ENCODE data around the gene GALNT15.

The GALNT15 gene

GRCh38 chr3:16255726-16256125 lies 81.2 kb downstream of the GALNT15 start:
- H3K27me3 Mint-ChIP-seq = no peaks in the 10 kb centered on the region
- peaks cover 3% of the 10 kb centered on the region for H3K36me3 Mint-ChIP-seq (ENCODE audit: insufficient read depth)
- H3K9me3 Mint-ChIP-seq = no peaks in the 10 kb centered on the region
- H3K4me1 Mint-ChIP-seq = peaks cover 5% of the 10 kb centered on the region
- no peak overlapping the region for H3K4me3 Mint-ChIP-seq
- ATAC-seq (replicated peaks; ENCODE audit: extremely low read depth, poor library complexity, severe bottlenecking) (no peak), DNase-seq (ENCODE audit: low spot score in 2 of 2) (no peak)
- no peak overlapping the region for H3K27ac Mint-ChIP-seq (ENCODE audit: low read depth)

DNA sequence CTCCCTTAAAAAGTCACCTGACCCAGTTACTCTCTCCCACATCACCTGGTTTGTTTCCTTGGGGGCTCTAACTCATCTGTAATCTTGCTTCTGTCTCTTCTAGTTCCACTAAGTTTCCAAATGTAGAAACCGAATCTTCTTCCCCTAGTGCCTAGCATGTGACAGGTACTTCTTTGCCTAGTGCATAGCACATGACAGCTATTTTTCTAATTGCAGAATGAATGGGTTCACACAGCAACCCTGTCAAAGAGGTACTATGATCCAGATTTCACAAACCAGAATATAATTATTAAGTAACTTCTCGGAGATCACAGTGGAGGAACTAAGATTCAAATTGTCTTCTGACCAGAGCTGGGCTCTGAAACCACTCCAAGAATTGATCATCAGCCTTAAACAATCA lies 82.8 kb downstream of the GALNT15 start:
- Mint-ChIP-seq H3K9me3 (no peaks in the 10 kb centered on the region), H3K4me1 (peaks cover 5% of the 10 kb centered on the region), H3K27me3 (no peaks in the 10 kb centered on the region), H3K4me3 (no peak overlapping the region), H3K36me3 (ENCODE audit: insufficient read depth) (peaks cover 6% of the 10 kb centered on the region), H3K27ac (ENCODE audit: low read depth) (no peak overlapping the region)
- no peak for ATAC-seq (replicated peaks; ENCODE audit: extremely low read depth, poor library complexity, severe bottlenecking)
- no peak for DNase-seq (ENCODE audit: low spot score in 2 of 2)

- H3K4me3 Mint-ChIP-seq = no peak overlapping the region
- ATAC-seq (replicated peaks; ENCODE audit: extremely low read depth, poor library complexity, severe bottlenecking) (no peak), DNase-seq (ENCODE audit: low spot score in 2 of 2) (no peak)
- H3K27me3 Mint-ChIP-seq = no peaks in the 10 kb centered on the region
- H3K4me1 Mint-ChIP-seq = peaks cover 5% of the 10 kb centered on the region
- H3K9me3 Mint-ChIP-seq = no peaks in the 10 kb centered on the region
- H3K27ac Mint-ChIP-seq (ENCODE audit: low read depth) = no peak overlapping the region
- peaks cover 6% of the 10 kb centered on the region for H3K36me3 Mint-ChIP-seq (ENCODE audit: insufficient read depth)
These were observed 83.7 kb downstream of the GALNT15 start for GRCh38 chr3:16258177-16258576.

DNA sequence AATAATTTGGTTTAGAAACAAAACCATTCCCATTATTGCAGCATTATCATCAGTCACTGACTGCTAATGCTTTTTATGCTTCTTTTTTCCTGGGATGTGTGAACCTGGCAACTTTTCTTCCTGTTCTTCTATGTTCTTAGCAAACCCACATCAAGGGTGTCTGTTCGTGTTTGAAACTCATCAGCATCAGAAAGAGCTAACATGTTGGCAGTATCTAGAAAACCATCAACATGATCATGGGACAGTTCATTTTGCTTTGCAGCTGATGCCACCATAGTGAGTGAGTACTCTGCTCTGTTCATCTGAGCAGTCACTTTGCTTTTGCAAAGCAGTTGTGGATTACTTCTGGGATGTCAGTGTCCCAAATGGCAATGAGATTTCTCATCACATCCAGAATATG lies 84.4 kb downstream of the GALNT15 start:
- no peak overlapping the region for H3K27ac Mint-ChIP-seq (ENCODE audit: low read depth)
- no peak overlapping the region for H3K4me3 Mint-ChIP-seq
- ATAC-seq (replicated peaks; ENCODE audit: extremely low read depth, poor library complexity, severe bottlenecking) (no peak), DNase-seq (ENCODE audit: low spot score in 2 of 2) (no peak)
- peaks cover 7% of the 10 kb centered on the region for H3K4me1 Mint-ChIP-seq
- H3K27me3 Mint-ChIP-seq = no peaks in the 10 kb centered on the region
- H3K9me3 Mint-ChIP-seq = no peaks in the 10 kb centered on the region
- peaks cover 6% of the 10 kb centered on the region for H3K36me3 Mint-ChIP-seq (ENCODE audit: insufficient read depth)

GRCh38 chr3:16260046-16260445 lies 85.6 kb downstream of the GALNT15 start:
- peaks cover 13% of the 10 kb centered on the region for H3K36me3 Mint-ChIP-seq (ENCODE audit: insufficient read depth)
- H3K27ac Mint-ChIP-seq (ENCODE audit: low read depth) = no peak overlapping the region
- DNase-seq (ENCODE audit: low spot score in 2 of 2) = no peak
- H3K27me3 Mint-ChIP-seq = no peaks in the 10 kb centered on the region
- ATAC-seq (replicated peaks; ENCODE audit: extremely low read depth, poor library complexity, severe bottlenecking) = no peak
- H3K4me3 Mint-ChIP-seq = no peak overlapping the region
- H3K9me3 Mint-ChIP-seq = no peaks in the 10 kb centered on the region
- peaks cover 12% of the 10 kb centered on the region for H3K4me1 Mint-ChIP-seq

DNA sequence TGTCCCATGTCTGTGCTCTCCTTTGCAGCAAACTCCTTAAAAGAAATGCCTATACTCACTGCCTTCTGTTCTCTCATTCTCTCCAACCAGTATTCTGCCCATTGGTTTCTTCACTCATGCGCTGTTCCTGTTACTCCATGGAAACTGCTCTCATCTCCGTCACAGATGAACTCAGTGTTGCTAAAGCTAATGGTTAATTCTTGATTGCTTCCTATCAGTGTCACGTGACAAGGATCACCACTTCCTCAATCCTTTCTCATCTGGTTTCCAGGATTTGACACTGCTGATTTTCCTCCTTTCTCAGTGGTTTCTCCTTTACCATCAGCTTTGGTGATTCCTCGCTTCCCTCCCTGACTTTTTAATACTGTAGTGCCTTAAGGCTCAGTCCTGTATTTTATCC lies 87.7 kb downstream of the GALNT15 start:
- peaks cover 14% of the 10 kb centered on the region for H3K4me1 Mint-ChIP-seq
- no peak overlapping the region for H3K27ac Mint-ChIP-seq (ENCODE audit: low read depth)
- no peak overlapping the region for H3K4me3 Mint-ChIP-seq
- H3K9me3 Mint-ChIP-seq = no peaks in the 10 kb centered on the region
- H3K27me3 Mint-ChIP-seq = no peaks in the 10 kb centered on the region
- ATAC-seq (replicated peaks; ENCODE audit: extremely low read depth, poor library complexity, severe bottlenecking) = no peak
- peaks cover 15% of the 10 kb centered on the region for H3K36me3 Mint-ChIP-seq (ENCODE audit: insufficient read depth)
- no peak for DNase-seq (ENCODE audit: low spot score in 2 of 2)

- ATAC-seq (replicated peaks; ENCODE audit: extremely low read depth, poor library complexity, severe bottlenecking) (no peak), DNase-seq (ENCODE audit: low spot score in 2 of 2) (no peak)
- H3K27me3 Mint-ChIP-seq = no peaks in the 10 kb centered on the region
- H3K36me3 Mint-ChIP-seq (ENCODE audit: insufficient read depth) = peaks cover 14% of the 10 kb centered on the region
- H3K4me3 Mint-ChIP-seq = peak overlapping the region; percentile 96
- H3K9me3 Mint-ChIP-seq = no peaks in the 10 kb centered on the region
- peak overlapping the region; percentile 97 for H3K27ac Mint-ChIP-seq (ENCODE audit: low read depth)
- peaks cover 19% of the 10 kb centered on the region for H3K4me1 Mint-ChIP-seq
These were observed 89.8 kb downstream of the GALNT15 start for GRCh38 chr3:16264174-16264707.

- DNase-seq (ENCODE audit: low spot score in 2 of 2) (peak; percentile 99), ATAC-seq (replicated peaks; ENCODE audit: extremely low read depth, poor library complexity, severe bottlenecking) (peak; percentile 95)
- Mint-ChIP-seq H3K9me3 (no peaks in the 10 kb centered on the region), H3K36me3 (ENCODE audit: insufficient read depth) (peaks cover 14% of the 10 kb centered on the region), H3K27ac (ENCODE audit: low read depth) (peak within 1 kb of the TSS; percentile 97), H3K4me1 (peaks cover 19% of the 10 kb centered on the region), H3K4me3 (peak within 1 kb of the TSS; percentile 96), H3K27me3 (no peaks in the 10 kb centered on the region)
These were observed 90.4 kb downstream of the GALNT15 start, which contains the start of the genes DPH3 and OXNAD1 for GRCh38 chr3:16264708-16265454. Gene DPH3, minus strand, starts transcription at chr3:16264943. Its CDS starts 67 bp downstream, at chr3:16264876. Gene OXNAD1, plus strand, starts transcription at chr3:16265212. Its CDS starts 5,741 bp downstream, at chr3:16270953.

DNA sequence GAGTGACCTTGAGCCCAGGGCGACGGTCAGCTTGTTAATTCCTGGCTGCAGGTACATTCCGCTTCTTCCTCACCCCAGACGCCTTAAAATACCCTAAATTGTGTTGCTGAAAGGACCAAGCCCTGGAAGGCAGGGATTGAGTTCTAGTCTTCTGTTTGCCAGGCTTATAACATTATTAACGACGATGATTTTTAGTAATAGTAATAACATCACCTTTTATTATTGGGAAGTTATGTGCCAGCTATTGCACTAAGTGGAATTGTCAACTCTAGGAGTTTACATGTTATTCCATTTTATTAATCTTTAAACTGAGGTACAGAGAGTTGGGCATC lies 90.9 kb downstream of the GALNT15 start:
- Mint-ChIP-seq H3K36me3 (ENCODE audit: insufficient read depth) (peaks cover 14% of the 10 kb centered on the region), H3K9me3 (no peaks in the 10 kb centered on the region), H3K27me3 (no peaks in the 10 kb centered on the region), H3K4me3 (peak overlapping the region; percentile 96), H3K27ac (ENCODE audit: low read depth) (peak overlapping the region; percentile 97), H3K4me1 (peaks cover 19% of the 10 kb centered on the region)
- no peak for ATAC-seq (replicated peaks; ENCODE audit: extremely low read depth, poor library complexity, severe bottlenecking)
- DNase-seq (ENCODE audit: low spot score in 2 of 2) = no peak

- peaks cover 19% of the 10 kb centered on the region for H3K4me1 Mint-ChIP-seq
- no peak overlapping the region for H3K4me3 Mint-ChIP-seq
- DNase-seq (ENCODE audit: low spot score in 2 of 2) (no peak), ATAC-seq (replicated peaks; ENCODE audit: extremely low read depth, poor library complexity, severe bottlenecking) (no peak)
- no peaks in the 10 kb centered on the region for H3K9me3 Mint-ChIP-seq
- peak overlapping the region; percentile 32 for H3K27ac Mint-ChIP-seq (ENCODE audit: low read depth)
- H3K27me3 Mint-ChIP-seq = no peaks in the 10 kb centered on the region
- H3K36me3 Mint-ChIP-seq (ENCODE audit: insufficient read depth) = peaks cover 14% of the 10 kb centered on the region
These were observed 92.2 kb downstream of the GALNT15 start for GRCh38 chr3:16266714-16267113.

GRCh38 chr3:16270855-16271254 lies 96.4 kb downstream of the GALNT15 start:
- H3K9me3 Mint-ChIP-seq = no peaks in the 10 kb centered on the region
- DNase-seq (ENCODE audit: low spot score in 2 of 2) (no peak), ATAC-seq (replicated peaks; ENCODE audit: extremely low read depth, poor library complexity, severe bottlenecking) (no peak)
- H3K27ac Mint-ChIP-seq (ENCODE audit: low read depth) = no peak overlapping the region
- H3K4me1 Mint-ChIP-seq = peaks cover 7% of the 10 kb centered on the region
- no peak overlapping the region for H3K4me3 Mint-ChIP-seq
- H3K36me3 Mint-ChIP-seq (ENCODE audit: insufficient read depth) = peaks cover 15% of the 10 kb centered on the region
- H3K27me3 Mint-ChIP-seq = no peaks in the 10 kb centered on the region

DNA sequence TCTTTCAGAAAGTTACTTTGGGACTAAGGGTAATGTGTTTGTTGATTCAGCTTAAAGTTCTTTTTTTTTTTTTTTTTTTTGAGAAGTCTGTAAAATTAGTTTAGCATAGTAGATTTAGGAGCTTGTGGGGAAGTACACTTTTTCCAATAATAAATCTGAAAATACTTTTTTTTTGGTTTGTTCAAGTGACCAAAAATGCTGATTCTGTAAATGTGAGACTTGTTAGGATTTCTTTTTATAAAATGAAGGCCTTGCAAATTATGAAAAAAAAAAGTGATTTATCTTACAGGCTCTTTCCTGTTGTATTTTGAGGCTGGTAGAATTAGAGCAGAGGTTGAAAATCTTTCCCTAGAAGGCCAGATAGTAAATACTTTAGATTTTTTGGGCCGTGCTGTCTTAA lies 98.1 kb downstream of the GALNT15 start:
- DNase-seq (ENCODE audit: low spot score in 2 of 2) (no peak), ATAC-seq (replicated peaks; ENCODE audit: extremely low read depth, poor library complexity, severe bottlenecking) (no peak)
- peaks cover under 1% of the 10 kb centered on the region for H3K4me1 Mint-ChIP-seq
- H3K4me3 Mint-ChIP-seq = no peak overlapping the region
- peaks cover 19% of the 10 kb centered on the region for H3K36me3 Mint-ChIP-seq (ENCODE audit: insufficient read depth)
- H3K27ac Mint-ChIP-seq (ENCODE audit: low read depth) = no peak overlapping the region
- no peaks in the 10 kb centered on the region for H3K9me3 Mint-ChIP-seq
- H3K27me3 Mint-ChIP-seq = no peaks in the 10 kb centered on the region

DNA sequence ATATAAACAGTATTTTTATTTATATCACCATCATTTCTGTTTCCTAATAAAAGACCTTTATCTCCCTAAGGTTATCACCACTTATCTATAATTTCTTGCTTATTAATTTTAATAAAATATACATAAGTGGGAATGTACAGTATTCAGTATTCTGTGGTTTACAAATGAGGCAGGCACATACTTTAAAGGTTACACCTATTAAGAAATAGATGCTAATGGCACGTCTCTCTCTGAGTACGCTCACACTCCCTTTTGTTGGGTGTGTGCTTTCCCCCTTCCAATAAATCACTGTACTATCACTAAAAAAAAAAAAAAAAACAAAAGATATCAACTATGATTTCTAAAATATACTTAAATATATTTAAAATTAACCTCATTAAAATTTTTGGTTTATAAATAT lies 99.4 kb downstream of the GALNT15 start:
- ATAC-seq (replicated peaks; ENCODE audit: extremely low read depth, poor library complexity, severe bottlenecking) (no peak), DNase-seq (ENCODE audit: low spot score in 2 of 2) (no peak)
- Mint-ChIP-seq H3K36me3 (ENCODE audit: insufficient read depth) (peaks cover 17% of the 10 kb centered on the region), H3K27me3 (no peaks in the 10 kb centered on the region), H3K4me1 (no peaks in the 10 kb centered on the region), H3K27ac (ENCODE audit: low read depth) (no peak overlapping the region), H3K4me3 (no peak overlapping the region), H3K9me3 (no peaks in the 10 kb centered on the region)
